Iris pigment epithelial cell (primary cell): ENCODE measurements around the gene CHMP1A.
"Not testable (repeated sequence)": the region's sequence is repeated elsewhere in the genome, so short reads cannot be mapped to it uniquely, and the experiment has no call there.

Source experiments
- DNase-seq: peaks from one replicate; pipeline ENCODE4 v3.0.0-alpha.2; 2011; ENCODE audit warnings: low read depth

The CHMP1A gene

GRCh38 chr16:89691986-89692569 lies 34.6 kb upstream of the CHMP1A start:
- DNase-seq = no peak

- DNase-seq = no peak
These were observed 33.9 kb upstream of the CHMP1A start for GRCh38 chr16:89691231-89691985.

DNA sequence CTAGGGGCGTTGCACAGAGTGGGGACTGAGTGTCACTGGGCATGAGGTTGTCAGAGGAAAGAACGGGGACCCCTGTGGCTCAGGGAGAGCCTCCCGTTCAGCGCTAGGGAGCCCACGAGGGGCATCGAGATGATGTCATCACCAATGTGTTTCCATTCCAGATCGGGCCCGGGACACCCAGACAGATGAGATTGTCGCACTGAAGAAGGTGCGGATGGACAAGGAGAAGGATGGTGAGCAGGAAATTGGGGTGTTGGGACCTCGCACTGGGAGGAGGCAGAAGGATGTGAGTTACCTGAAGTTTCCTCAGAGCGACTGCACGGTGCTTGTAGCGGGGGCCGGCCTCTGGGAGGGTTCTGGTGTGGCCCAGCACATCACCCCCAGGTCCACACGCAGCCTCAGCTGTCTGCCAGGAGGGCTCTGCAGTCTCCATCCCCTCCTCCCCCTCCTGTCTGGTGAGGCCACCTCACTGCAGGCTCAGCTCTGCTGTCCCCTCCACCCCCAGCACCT lies 32.9 kb upstream of the CHMP1A start:
- no peak for DNase-seq

DNA sequence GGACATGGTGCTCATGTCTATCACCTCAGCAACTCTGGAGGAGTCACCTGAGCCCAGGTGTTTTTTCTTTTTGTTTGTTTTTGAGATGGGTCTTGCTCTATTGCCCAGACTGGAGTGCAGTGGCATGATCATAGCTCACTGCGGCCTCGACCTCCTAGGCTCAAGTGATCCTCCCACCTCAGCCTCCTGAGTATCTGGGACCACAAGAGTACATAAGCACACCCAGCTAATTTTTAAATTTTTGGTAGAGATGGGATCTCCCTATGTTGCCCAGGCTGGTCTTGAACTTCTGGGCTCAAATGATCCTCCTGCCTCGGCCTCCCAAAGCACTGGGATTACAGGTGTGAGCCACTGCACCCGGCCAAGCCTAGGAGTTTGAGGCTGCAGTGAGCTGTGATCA lies 32.1 kb upstream of the CHMP1A start:
- not testable (repeated sequence) for DNase-seq

DNA sequence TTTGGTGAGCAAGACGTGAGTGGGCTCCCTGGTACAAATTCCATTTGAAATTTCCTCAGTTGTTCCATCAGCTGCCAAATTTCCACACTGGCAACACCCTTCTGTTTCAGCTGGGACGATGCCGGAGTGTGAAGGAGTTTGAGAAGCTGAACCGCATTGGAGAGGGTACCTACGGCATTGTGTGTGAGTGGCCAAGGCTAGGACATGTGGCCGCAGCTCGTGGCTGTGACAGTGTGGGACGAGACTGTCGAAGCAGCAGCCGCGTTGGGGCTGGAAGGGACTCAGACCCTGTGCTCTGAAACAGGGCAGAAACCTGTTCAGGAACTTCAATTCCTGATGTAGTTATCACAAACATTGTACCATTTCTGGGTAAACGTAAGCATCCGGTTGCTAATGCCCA lies 31.6 kb upstream of the CHMP1A start:
- no peak for DNase-seq

GRCh38 chr16:89688395-89688794 lies 30.9 kb upstream of the CHMP1A start:
- no peak for DNase-seq

DNA sequence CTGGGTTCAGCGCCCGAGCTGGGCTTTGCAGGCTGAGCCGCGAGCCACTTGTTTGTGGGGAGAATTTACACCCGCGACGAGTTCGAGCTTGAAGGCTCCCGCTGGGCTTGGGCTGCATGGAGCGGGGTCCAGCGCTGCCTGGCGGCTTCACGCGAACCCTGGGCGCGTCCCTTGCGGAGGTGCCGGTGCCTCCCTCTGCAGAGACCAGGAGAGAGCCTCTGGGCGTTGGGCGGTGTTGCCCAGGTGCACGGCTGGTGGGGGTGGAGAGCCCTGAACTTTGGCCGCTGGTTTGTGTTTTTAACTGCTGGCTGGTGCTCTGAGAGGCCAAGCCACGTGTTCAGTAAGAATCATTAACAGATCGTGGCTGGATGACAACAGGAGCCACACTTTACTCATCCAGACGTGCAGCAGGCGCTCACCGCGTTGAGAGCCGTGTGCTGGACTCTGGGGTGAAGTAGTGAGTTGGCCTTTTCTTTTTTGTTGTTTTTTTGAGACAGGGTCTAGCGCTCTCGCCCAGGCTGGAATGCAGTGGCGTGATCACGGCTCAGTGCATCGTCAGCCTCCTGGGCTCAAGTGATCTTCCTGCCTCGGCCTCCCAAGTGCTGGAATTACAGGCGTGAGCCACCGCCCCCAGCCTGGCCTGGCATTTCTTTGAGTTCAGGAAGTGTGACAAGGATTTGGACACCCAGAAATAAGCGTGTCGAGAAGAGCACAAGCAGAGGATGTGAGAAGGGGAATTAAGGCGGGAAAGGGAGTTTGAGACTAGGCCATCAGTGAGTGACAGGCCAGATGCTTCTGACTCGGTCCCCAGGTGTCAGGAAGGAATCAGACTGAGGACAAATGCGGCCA lies 29.8 kb upstream of the CHMP1A start:
- peak; percentile 60 for DNase-seq

- peak; percentile 77 for DNase-seq
These were observed 29.1 kb upstream of the CHMP1A start, which contains the start of gene CDK10 for GRCh38 chr16:89686520-89687091. Gene CDK10, plus strand, starts transcription at chr16:89686689. Its CDS starts 22 bp downstream, at chr16:89686711.

DNA sequence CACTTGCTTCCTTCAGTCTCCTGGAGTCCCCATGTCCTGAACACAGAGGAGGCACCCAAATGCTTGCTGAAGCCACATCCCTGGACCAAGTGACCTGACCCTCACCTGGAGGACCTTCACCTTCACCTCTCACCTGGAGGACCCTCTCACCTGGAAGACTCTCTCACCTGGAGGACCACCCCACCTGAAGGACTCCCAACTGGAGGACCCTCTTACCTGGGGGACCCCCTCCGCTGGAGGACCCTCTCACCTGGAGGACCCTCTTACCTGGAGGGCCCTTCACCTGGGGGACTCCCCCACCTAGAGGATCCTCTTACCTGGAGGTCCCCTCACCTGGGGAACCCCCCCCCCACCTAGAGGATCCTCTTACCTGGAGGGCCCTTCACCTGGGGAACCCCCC lies 28.4 kb upstream of the CHMP1A start:
- no peak for DNase-seq

GRCh38 chr16:89678258-89678657 lies 20.8 kb upstream of the CHMP1A start:
- DNase-seq = no peak

DNA sequence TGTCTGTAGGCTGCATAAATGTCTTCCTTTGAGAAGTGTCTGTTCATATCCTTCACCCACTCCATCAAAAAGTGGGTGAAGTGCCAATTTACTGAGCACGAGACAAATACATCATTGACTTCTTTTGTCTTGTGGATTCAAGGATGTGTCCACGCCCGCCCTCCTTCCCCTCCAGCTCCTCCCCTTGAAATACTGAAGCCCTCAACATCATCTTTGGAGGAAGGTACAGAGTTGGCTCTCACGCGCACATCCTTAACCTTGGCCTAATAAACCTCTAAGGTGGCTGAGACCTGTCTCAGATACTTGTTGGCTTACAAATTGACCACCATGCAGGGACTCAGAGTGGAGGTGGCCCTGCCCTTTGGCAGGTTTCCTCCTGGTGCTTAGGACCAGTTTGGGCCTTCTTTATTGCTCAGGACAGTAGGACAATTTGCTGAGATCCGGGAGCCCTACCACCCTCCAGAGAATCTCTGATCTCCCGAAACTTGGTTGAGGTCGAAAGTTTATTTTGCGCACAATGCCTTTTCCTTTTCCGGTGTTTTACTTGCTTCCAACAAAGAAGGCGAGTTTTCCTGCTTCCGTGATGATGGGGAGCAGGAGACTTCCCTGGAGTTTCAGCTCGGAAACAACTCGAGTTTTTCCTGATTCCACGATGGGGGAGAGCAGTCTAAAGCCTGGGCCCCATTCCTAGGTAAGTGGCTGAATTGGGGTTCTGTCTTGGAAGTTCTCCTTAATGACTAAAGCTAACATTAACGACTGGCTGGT lies 14.9 kb upstream of the CHMP1A start:
- DNase-seq = no peak

DNA sequence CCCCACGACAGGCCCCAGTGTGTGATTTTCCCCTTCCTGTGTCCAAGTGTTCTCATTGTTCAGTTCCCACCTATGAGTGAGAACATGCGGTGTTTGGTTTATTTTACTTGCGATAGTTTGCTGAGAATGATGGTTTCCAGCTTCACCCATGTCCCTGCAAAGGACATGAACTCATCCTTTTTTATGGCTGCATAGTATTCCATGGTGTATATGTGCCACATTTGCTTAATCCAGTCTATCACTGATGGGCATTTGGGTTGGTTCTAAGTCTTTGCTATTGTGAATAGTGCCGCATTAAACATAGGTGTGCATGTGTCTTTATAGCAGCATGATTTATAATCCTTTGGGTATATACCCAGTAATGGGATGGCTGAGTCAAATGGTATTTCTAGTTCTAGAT lies 14.1 kb upstream of the CHMP1A start:
- DNase-seq = not testable (repeated sequence)

GRCh38 chr16:89670496-89671431 lies 13.3 kb upstream of the CHMP1A start:
- peak; percentile 73 for DNase-seq

DNA sequence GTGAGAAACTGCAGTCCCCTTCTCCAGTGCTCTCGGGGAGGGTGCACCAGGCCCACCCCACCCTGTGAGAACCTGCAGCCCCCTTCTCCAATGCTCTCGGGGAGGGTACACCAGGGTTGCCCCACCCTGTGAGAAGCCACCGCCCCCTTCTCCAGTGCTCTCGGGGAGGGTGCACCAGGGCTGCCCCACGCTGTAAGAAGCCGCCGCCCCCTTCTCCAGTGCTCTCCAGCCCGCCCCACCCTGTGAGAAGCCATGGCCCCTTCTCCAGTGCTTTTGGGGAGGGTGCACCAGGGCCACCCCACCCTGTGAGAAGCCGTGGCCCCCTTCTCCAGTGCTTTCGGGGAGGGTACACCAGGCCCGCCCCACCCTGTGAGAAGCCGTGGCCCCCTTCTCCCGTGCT lies 12.2 kb upstream of the CHMP1A start:
- DNase-seq = no peak

DNA sequence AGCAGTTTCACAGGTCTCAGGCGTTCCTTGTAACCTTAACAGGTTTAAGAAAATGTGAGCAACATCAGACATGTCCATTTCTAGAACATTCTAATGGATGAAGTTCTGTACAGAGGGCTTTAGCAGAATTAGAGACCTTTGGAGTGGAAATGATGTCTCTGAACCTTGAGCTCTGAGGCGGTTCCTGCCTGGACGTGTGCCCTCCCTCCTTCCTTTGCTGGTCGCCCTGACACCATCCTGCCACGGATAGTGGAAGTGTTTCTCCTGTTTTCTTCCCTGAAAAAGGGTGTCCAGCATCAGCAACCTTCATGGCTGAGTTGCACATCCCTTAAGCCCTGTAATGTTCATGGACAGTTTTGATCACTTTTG lies 11.3 kb upstream of the CHMP1A start:
- no peak for DNase-seq

GRCh38 chr16:89667633-89668032 lies 10.1 kb upstream of the CHMP1A start:
- no peak for DNase-seq

DNA sequence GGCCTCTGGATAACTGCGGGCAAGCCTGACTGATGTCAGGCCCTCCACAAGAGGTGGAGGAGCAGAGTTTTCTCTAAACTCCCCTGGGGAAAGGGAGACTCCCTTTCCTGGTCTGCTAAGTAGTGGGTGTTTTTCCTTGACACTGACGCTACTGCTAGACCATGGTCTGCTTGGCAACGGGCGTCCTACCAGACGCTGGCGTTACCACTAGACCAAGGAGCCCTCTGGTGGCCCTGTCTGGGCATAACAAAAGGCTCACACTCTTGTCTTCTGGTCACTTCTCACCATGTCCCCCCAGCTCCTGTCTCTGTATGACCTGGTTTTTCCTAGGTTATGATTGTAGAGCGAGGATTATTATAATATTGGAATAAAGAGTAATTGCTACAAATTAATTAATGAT lies 9.5 kb upstream of the CHMP1A start:
- peak; percentile 50 for DNase-seq

GRCh38 chr16:89664238-89664637 lies 6.7 kb upstream of the CHMP1A start:
- DNase-seq = not testable (repeated sequence)

DNA sequence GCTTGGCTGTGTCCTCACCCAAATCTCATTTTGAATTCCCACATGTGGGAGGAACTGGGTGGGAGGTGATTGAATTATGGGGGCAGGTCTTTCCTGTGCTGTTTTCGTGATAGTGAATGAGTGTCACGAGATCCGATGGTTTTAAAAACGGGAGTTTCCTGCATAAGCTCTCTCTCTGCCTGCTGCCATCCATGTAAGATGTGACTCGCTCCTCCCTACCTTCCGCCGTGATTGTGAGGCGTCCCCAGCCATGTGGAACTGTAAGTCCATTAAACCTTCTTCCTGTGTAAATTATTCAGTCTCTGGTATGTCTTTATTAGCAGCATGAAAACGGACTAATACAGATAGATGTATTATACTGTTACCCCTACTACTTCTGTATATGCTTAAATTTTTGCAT lies 3.7 kb upstream of the CHMP1A start:
- no peak for DNase-seq

DNA sequence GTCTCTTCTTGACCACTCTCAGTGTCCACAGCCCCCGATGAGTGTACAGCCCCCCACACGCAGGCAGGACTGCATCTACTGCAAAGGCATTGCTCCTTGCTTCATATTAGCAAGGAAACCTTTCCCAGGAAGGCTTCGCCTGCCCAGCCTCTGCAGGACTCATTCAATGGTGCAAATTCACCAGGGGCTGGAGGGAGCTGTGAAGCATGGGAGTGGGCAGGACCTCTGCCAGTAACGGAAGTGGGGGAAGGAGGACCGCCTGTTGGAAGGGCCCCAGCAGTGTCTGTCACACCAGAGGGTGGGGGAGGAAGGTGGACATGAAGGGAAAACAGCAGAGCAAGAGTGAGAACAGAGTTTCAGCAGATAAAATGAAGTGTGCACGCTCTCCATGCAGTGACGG lies 2.6 kb upstream of the CHMP1A start:
- DNase-seq = no peak
